HL-60/S4 treated with retinoic acid at 250 ng/mL for 4 days and 3 days (cell line): ENCODE results near the gene PRXL2C.

Source experiments
- in situ Hi-C: fragments of 300-500 bp; cut with MboI; formaldehyde crosslinking; loops from 2 replicates; pipeline ENCODE4 v1.7.0; 2022; ENCODE audit warnings: low sequenced_read_pairs

PRXL2C gene

GRCh38 chr9:96655198-96655851, at the start of gene PRXL2C:
Gene PRXL2C, minus strand, starts transcription at chr9:96655317. Its CDS starts 36 bp downstream, at chr9:96655281.
- in situ Hi-C loops: loop anchor here (25.0 kb wide), 1 partner anchor 318 kb away; no protein-coding TSS in a partner anchor

- in situ Hi-C loops: loop anchor here (25.0 kb wide), 1 partner anchor 111 kb away; no protein-coding TSS in a partner anchor
These were observed 45.7 kb upstream of the PRXL2C start for GRCh38 chr9:96700721-96701375.

- in situ Hi-C loops: no loop called here
These were observed 36.2 kb upstream of the PRXL2C start for GRCh38 chr9:96691326-96691725.

- in situ Hi-C loops: no loop called here
These were observed 33.8 kb upstream of the PRXL2C start for GRCh38 chr9:96688745-96689464.

- in situ Hi-C loops: no loop called here
These were observed 33.1 kb upstream of the PRXL2C start for GRCh38 chr9:96688187-96688586.

GRCh38 chr9:96686638-96687335, 31.7 kb upstream of the PRXL2C start:
- in situ Hi-C loops: no loop called here

- in situ Hi-C loops: no loop called here
These were observed 25.8 kb upstream of the PRXL2C start for GRCh38 chr9:96680812-96681499.

GRCh38 chr9:96674906-96675538, 19.9 kb upstream of the PRXL2C start:
- in situ Hi-C loops: loop anchor here (25.0 kb wide), 1 partner anchor 338 kb away; no protein-coding TSS in a partner anchor

GRCh38 chr9:96673786-96674185, 18.7 kb upstream of the PRXL2C start:
- in situ Hi-C loops: loop anchor here (25.0 kb wide), 1 partner anchor 336 kb away; no protein-coding TSS in a partner anchor

- in situ Hi-C loops: loop anchor here (25.0 kb wide), 1 partner anchor 332 kb away; no protein-coding TSS in a partner anchor
These were observed 13.9 kb upstream of the PRXL2C start for GRCh38 chr9:96668868-96669534.

- in situ Hi-C loops: loop anchor here (25.0 kb wide), 1 partner anchor 330 kb away; no protein-coding TSS in a partner anchor
These were observed 12.2 kb upstream of the PRXL2C start for GRCh38 chr9:96667363-96667728.

- in situ Hi-C loops: loop anchor here (25.0 kb wide), 1 partner anchor 330 kb away; no protein-coding TSS in a partner anchor
These were observed 11.7 kb upstream of the PRXL2C start for GRCh38 chr9:96666653-96667362.

- in situ Hi-C loops: loop anchor here (25.0 kb wide), 1 partner anchor 328 kb away; no protein-coding TSS in a partner anchor
These were observed 10.7 kb upstream of the PRXL2C start for GRCh38 chr9:96665789-96666188.

GRCh38 chr9:96663506-96664120, 8.5 kb upstream of the PRXL2C start:
- in situ Hi-C loops: loop anchor here (25.0 kb wide), 1 partner anchor 326 kb away; no protein-coding TSS in a partner anchor

- in situ Hi-C loops: loop anchor here (25.0 kb wide), 1 partner anchor 324 kb away; no protein-coding TSS in a partner anchor
These were observed 6.6 kb upstream of the PRXL2C start for GRCh38 chr9:96661711-96662110.

GRCh38 chr9:96660692-96661248, 5.7 kb upstream of the PRXL2C start:
- in situ Hi-C loops: loop anchor here (25.0 kb wide), 1 partner anchor 323 kb away; no protein-coding TSS in a partner anchor

GRCh38 chr9:96654450-96655197, 493 bp downstream of the PRXL2C start:
- in situ Hi-C loops: loop anchor here (25.0 kb wide), 1 partner anchor 317 kb away; no protein-coding TSS in a partner anchor
